Measurements from ENCODE around the gene AUNIP.

Gene AUNIP

DNA sequence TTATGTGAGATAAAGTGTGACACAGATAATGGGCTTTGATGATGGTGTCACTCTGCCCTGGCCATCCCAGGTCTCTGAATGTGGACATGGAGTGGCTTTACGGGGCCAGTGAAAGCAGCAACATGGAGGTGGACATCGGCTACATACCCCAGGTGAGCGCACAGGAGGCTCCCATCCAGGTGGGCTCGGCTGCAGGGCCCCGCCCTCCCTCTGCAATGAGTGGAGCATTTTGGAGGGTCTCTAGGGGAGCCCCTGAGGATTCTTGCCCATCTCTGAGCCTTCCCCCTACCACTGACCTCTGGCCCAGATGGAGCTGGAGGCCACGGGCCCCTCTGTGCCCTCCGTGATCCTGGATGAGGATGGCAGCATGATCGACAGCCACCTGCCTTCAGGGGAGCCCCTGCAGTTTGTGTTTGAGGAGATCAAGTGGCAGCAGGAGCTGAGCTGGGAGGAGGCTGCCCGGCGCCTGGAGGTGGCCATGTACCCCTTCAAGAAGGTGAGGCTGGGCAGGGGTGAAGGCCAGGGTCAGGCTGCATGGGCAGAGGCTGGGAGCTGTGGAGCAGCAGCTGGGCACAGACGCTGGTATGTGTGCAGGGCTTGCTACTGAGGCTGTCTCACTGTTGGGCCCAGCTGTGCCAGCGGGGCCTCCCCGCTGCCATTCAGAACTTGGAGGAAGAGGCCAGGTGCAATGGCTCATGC, 47.7 kb downstream of the AUNIP start:
- DNase-seq (ENCODE audit: low read depth in 2 of 2, low spot score in 1 of 2) = no peak

DNA sequence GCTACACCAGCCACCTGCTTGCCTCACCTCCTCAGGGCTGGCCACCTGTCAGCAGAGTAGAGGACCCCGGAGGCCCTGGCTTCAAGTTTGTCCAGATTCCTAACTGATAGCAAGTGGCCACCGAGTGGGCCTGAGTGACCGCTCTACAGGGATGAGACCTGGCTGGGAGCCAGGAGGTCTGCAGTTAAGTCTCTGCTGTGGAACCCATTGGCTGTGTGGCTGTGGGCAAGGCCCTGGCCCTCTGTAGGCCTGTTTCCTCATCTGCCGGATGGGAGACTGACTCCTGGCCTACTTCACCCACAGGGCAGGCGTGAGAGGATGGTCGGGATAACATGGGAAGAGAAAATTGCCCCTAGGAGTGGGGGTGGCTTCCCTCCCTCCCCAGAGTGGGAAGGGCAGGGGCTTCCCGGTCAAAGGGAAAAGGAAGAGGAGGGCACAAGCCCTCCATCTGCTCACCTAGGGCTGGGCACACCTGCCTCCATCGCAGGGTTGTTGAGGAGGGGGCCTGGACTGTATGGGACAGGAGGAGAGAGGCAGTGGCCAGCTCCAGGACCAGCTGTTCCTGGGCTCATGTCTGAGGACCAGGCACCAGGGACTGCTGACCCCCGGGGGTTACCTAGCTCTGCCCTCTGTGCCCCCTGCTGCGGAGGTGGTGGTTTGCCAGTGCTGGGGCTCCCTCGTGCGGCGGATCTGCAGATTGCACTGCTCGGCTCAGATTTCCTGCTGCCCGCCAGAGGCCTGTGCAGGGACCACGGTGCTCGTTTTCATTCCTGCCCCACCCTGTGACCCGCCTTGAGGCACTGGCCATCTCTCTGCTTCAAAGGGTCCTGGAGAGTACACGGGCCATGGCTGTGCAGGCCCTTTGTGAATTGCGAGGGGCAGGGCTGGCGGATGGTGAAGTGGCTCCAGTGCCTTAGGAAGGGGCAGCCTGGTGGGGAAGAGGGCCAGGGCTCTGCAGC, 48.6 kb downstream of the AUNIP start:
- DNase-seq (ENCODE audit: low read depth in 2 of 2, low spot score in 1 of 2) = peak; percentile 54 to 66

DNA sequence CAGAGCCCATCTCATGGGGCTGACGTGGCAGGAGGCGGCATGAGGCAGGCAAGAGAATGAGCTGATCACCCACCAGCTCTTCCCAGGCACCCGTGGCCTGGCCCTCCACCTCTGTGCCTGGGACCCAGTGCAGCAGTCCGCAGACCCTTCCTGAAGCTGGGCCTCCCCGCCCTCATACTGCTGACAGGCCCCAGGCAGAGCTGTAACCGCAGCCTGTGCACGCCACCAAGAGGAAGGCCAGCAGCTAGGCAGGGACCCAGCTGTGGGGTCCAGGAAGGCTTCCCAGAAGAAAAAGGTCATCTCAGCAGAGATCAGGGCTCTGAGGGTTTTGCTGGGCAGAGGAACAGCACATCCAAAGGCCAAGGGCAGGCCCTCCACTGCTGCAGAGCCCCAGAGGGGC, 49.3 kb downstream of the AUNIP start:
- no peak for DNase-seq (ENCODE audit: low read depth in 2 of 2, low spot score in 1 of 2)

DNA sequence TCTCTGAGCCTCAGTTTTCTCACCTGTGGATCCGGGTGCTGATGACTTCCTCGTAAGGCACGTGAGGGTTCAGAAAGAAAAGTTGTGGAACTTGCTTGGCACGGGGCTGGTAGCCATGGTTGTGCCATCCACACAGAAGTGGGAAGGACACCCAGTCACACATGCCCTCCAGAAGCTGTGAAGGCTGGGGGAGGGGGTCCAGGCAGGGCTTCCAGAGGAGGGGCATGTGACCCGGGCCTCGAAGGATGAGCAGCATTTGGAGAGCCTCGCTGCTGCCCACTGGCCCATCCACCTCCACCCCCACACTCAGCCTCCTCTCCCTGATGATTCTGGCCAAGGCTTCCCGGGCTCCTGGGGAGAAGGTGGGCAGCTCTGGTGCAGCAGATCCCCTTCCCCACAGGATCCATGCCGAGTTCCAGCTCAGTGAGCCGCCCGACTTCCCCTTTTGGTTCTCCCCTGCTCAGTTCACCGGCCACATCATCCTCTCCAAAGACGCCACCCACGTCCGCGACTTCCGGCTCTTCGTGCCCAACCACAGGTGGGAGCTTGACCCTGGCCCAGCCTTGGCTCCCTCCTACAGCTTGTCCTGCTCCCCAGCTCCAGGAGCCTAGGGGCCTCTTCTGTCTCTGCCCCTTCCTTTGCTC, 49.9 kb downstream of the AUNIP start:
- no peak for DNase-seq (ENCODE audit: low read depth in 2 of 2, low spot score in 1 of 2)

DNA sequence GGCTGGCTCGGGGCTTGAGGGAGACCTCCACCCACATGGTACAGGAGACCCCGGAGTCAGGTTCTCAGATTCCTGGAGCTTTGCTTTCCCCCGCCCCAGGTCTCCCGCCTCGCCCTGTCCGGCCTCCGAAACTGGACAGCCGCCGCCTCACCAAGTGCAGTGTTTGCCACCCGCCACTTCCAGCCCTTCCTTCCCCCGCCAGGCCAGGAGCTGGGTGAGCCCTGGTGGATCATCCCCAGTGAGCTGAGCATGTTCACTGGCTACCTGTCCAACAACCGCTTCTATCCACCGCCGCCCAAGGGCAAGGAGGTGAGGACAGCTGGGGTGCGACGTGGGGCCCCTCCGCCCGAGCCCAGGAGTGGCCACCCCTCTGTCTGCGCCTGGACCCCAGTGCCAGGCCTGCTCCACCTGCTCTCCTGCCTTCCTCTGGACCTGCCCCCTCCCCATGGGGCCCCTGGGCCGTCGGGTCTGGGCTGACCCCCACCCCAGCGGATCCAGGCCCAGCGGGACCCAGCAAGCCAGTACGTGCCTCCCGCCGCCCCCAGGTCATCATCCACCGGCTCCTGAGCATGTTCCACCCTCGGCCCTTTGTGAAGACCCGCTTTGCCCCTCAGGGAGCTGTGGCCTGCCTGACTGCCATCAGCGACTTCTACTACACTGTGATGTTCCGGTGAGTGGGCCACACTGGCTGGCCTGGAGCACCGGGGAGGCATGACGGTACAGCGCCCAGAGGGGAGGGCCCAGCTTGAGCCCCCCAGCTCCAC, 50.6 kb downstream of the AUNIP start:
- DNase-seq (ENCODE audit: low read depth in 2 of 2, low spot score in 1 of 2) = no peak

DNA sequence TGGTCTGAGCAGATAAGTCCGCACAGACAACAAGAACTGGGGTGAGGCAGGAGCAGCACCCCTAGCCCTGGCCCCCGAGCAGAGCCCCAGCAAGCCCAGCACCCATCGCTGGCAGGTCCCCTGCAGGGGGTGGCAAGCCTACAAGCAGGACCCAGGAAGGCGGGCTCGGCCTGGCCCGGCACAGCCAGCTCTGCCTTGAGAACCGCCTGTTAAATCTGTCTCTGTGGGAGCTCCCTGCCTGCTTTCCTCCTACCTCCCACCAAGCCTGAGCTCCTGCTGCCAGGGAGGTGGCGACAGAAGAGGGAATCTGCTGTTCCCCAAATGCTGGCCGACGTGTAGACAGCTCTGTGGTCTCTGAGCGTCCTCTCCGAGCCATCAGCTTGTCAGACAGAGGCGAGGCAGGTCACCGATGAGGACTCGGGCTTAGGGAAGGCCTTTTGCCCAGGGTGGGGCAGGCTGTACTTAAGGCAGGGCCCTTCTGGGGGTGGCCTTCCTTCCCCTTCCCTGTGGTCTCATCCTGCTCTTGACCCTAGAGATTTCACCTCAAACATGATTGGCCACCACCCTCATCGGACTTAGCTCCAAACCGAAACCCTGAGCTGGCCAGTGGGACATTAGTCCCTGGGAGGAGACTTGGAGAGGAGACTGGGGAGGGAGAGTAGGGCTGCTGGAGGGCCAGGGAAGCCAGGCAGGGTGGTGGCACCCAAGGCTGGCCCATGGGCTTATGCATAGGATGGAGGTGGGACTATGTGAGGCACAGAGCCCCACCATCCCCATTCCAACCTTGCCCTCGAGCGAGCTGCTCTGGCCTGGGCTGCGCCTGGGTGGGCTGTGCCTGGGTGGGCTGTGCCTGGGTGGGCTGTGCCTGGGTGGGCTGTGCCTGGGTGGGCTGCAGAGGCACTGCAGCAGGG, 51.5 kb downstream of the AUNIP start:
- DNase-seq (ENCODE audit: low read depth in 2 of 2, low spot score in 1 of 2) = no peak

DNA sequence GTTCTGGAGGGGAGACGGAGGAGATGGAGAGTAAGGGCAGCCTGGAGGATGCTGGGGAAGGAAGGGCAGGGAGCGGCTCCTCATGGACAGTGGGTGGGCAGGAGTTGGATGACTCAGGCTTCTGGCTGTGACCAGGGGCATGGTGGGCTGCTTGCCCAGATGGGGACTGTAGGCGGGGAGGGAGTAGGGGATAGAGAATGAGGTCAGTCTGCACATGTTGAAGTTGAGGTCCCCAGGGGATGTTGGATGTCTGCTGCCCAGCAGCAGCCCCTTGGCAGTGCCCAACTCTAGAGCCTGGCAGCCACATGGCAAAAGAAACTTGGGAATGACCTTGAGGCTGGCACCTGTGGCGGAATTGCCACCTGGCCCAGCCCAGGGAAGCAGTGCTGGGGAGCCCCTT, 52.8 kb downstream of the AUNIP start:
- DNase-seq (ENCODE audit: low read depth in 2 of 2, low spot score in 1 of 2) = no peak

DNA sequence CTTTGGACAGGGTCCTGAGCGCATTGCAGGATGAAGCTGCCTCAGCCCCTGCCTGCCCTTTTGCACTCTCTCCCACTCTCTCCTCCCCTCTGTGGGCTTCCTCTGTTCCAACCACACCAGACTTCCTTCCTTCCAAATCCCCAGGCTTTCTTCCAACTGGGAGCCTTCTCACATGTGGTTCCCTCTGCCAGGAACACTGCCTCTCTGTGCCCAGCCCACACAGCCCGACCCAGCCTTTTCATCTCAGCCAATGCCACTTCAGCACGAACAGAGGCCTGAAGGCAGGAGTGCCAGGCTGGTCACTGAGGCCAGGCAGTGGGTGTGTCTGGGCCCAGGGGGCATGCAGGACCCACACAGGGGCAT, 53.4 kb downstream of the AUNIP start:
- no peak for DNase-seq (ENCODE audit: low read depth in 2 of 2, low spot score in 1 of 2)

DNA sequence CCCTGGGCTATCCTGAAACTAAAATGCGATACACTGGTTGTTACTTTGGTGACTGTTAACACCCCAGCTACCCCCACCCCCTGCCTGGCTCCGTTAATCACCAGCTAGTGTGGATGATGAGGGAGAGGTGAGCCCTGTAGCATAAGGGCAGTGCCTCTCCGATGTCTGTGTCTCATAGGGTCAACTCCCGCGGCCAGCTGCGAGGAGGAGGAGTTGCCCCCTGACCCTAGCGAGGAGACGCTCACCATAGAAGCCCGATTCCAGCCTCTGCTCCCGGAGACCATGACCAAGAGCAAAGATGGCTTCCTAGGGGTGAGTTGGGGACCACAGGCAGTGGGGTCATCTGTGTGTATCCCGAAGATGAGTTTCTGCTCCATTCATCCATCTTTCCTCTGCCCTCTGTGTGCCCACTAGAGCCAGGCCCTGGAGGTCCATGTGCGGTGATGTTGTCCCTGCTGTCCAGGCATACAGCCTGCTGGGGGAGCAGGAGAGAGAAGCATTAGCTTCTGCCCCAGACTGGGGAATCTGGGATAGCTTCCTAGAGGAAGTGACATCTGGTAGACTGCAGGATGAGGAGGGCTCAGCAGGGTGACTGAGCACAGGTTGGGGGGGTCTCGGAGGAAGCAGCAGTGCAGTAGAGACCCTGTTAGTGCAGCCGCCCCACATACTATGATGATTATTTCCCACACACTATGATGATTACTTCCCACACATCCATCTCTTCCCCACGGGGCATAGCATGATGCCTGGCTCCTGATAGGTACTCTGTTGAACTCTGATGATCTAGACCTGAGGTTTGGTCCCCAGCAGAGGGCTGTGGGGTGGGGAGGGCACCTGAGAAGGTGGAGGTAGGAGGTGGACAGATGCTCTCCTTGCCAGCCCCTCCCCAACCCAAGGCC, 54.0 kb downstream of the AUNIP start:
- DNase-seq (ENCODE audit: low read depth in 2 of 2, low spot score in 1 of 2) = no peak

DNA sequence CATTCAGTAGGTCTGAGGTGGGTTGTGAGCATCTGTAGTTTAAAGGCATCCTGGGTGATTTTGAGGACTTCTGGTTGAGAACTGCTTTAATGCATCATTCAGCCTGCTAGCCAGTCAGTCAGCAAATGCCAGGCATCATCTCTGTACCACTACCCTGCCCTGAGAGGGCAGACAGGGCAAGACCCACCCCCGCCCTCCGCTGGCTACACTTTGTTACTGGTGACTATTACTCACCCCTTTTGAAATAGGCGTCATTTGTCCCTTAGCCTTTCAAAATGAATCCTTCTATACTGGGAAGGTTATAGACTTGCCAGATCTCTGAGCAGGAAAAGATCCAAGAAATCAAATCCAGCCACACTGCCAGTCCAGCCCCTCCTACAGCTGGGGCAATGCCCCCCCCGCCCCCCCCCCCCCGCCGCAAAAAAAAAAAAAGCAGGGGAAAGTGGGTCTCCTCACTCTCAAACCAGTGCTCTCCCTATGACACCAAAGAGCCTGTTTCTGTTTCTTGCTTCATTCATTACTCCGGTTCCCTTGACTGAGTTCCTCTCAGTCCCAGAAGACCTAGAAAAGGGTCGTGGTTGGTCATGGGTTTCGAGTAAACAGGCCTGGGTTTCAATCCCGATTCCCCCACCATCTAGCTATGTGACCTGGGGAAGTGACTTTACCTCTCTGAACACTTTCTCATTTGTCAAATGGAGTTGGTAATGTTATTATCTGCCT, 54.9 kb downstream of the AUNIP start:
- DNase-seq (ENCODE audit: low read depth in 2 of 2, low spot score in 1 of 2) = no peak

DNA sequence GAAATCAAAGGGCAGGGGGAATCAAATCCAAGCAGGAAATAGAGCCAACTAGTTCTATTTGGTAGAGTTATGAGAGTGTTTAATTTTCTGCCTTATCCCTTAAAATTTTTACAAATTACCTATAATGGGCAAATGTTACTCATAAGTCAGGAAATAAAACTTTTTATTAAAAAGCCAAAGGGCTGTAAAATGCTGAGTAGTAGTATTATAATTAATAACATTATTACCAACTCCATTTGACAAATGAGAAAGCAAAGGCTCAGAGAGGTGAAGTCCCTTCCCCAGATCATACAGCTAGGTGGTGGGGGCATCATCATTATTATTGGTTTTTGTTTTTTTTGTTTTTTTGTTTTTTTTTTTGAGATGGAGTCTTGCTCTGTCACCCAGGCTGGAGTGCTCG, 55.9 kb downstream of the AUNIP start:
- DNase-seq (ENCODE audit: low read depth in 2 of 2, low spot score in 1 of 2) = no peak

DNA sequence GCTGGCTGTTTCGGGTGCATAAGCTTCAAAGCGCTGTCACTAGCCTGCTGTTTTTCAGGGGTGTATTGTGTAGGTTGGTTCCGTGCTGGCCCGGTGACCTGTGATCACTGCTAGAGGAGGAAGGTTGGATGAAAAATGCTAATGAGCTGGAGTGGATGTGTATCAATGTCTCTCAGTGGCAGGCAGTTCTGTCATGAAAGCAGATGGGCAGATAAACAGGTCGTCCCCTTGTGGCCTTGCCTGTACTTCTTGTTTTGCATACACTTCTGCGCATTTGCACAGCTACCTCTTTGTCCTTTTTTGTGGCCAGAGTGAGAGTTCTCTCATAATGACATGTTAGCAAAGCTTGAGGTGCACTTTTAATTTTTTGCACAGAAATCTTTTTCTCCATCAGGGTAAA, 56.3 kb downstream of the AUNIP start:
- DNase-seq (ENCODE audit: low read depth in 2 of 2, low spot score in 1 of 2) = no peak

DNA sequence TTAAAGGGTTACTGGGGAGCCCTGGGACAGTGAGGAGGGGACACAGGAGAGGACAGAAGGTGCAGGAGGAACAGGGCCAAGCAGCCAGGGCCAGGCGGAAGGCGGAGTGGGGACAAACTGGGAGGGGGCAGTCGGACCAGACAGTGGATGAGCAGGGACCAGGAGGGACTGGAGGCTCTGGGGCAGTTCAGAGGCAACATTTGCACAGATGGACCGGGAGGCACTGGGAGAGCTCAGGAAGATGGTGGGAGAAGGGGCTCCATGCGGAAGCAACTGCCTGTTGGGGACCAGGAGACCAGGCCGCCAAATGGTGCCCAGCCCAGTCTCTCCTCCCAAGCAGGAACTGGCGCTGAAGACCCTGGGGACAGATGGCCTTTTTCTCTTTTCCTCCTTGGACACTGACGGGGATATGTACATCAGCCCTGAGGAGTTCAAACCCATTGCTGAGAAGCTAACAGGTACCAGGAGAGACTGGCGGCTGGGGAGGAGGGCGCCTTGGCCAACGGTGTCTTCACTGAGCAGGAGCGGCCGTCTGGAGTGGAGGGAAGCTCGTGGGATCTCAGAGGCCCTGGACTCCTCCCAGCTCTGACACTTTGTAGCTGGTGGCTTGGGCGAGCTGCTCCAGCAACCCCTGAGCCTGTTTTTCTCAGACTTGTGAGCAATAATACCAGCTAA, 58.4 kb downstream of the AUNIP start:
- DNase-seq (ENCODE audit: low read depth in 2 of 2, low spot score in 1 of 2) = no peak

DNA sequence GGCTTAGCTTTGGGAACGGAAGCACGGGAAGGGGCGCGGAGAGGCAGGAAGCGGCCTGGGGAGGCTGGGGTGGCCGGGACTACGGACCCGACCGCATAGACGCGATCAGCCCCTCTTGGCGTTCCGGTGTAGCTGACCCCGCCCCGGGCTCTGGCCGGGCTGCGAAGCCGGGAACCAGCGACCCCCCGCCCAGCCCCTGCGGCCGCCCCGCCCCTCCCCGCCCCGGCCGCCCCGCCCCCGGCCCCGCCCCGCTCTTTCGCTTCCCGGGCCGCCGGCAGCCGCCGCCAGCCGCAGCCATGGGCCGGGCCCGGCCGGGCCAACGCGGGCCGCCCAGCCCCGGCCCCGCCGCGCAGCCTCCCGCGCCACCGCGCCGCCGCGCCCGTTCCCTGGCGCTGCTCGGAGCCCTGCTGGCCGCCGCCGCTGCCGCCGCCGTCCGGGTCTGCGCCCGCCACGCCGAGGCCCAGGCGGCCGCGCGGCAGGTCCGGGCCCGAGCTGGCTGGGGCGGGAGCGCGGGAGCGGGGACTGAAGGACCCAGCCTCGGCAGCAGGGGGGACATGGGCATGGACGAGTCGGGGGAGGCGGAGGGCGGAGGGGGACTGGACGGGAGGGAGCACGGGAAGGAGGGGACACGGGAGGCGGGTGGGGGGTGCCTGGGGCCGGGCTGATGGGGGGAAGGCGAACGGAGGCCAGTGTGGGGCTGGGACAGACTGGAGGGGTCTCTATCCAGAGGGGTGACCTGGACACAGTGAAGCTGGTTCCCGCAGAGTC, 59.1 kb downstream of the AUNIP start, which contains the start of gene SELENON:
TSS of gene SELENON (plus strand) at position 259 of the 768 bp plus-strand sequence. CDS start at position 297, 38 bp downstream.
- no peak for DNase-seq (ENCODE audit: low read depth in 2 of 2, low spot score in 1 of 2)

DNA sequence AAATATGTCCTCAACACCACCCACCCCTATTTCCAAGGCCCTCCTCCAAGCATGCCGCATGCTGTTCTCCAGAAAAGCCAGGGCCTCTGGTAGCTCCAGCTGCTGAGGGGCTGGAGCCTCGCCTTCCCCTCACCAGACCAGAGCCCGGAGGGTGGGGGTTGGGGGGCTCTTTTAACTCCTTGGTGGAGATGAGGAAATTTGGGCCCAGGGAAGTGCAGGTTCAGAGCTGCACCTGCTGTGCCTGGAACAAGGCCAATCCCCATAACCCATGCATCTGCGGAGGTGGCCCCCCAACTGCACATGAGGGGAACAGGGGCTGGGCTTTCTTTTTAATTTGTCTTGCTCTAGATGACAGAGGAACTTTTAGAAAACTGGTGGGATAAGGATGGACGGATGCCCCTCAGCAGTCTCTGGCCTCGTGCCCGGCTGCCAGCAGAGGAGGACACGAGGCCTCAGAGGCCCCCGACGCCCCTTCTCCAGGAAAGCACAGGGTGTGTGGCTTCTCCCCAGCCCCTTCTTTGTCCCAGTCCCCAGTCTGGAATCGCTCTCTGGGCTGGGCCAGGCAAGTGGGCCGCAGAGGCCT, 59.8 kb downstream of the AUNIP start:
- no peak for DNase-seq (ENCODE audit: low read depth in 2 of 2, low spot score in 1 of 2)

DNA sequence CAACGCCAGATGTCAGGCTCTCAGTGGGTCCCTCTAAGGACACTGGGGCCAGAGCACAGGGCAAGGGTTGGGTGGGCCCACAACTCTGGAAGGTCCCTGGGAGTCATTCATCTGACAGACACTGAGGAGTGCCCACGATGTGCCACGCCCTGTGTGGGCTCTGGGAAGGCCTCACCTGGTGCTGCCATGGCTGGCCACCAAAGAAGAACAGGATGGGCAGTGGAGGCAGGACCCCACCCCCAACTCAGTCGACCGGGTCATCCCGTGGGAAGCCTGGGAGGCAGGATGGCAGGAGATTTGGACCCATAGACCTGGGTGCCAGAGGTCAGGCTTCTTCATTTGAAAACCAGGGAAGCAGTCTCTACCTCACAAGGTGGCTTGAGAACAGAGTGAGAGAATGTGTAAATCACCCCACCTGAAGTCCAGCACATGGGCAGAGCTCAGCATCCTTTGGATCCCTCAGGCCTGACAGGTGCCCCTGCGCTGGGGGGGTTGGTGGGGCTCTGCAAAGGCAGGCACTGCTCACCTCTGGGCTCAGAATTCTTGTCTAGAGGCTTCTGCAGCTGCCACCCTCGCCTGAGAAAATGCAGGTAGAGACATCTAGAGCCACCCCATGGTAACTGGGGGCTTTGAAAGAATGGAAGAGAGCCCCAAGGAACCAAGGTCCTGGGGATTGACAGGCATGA, 60.4 kb downstream of the AUNIP start:
- DNase-seq (ENCODE audit: low read depth in 2 of 2, low spot score in 1 of 2) = no peak
